GM04504 (cell line): ENCODE results near the gene RTTN.
A peak's percentile ranks its signal among the peaks of the same experiment; 100 is the strongest.

Experiments
- DNase-seq: peaks from one replicate; pipeline ENCODE4 v3.0.0-alpha.2; 2012; ENCODE audit warnings: low read depth

Gene RTTN

DNA sequence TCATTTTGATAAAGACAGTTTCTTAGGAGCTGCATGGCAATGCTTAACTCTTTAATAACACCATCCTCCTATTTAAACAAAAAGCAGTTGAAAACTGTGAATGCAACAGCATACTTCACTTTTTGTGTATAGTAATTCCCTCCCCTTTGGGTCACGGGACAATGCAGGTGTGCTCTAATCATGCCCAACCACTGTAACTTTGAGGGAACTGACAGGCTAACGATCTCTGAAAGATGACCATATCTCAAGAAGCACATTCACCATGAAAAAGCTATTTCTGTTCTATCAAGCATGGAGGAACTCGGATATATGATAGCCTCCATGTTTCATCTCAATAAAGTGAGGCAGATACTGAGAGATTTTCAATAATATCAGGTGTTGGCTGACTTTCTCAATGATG, 176.8 kb downstream of the RTTN start:
- no peak for DNase-seq

DNA sequence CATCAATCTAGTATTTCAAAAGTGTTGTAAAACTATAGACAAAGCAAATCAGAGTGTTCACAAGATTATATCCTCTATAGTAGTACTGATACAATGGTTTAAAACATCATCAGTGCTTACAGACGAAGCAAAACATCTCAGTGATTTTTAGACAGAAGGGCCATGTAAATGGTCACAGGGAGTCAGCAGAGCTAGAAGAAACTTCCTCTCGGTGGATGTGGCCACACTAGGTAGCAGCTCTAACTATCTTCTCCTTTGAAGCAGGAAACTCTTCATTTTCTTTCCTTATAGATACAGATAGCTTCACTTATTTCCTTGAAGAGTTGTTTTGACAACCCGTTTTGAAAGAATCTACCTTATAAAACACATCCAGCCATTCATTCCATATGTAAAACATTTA, 177.4 kb downstream of the RTTN start:
- no peak for DNase-seq

DNA sequence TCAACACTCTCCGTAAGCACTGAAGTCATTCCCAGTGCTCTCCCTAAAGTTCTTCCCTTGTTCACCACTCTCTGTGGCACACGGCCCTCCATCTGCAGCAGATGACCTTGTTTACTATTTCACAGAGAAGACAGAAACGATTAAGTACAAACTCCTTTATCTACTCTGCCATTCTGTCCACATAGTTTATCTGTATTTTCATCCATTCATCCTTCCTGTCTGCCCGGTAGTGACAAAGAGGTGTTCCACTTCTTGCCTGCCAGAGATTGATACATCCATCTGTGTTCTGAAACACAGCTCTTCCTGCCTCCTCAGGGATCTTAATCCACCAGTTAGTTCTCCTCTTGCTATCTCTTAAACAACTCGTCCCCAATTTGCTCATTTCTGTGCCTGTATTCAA, 179.9 kb downstream of the RTTN start:
- DNase-seq: no peak

DNA sequence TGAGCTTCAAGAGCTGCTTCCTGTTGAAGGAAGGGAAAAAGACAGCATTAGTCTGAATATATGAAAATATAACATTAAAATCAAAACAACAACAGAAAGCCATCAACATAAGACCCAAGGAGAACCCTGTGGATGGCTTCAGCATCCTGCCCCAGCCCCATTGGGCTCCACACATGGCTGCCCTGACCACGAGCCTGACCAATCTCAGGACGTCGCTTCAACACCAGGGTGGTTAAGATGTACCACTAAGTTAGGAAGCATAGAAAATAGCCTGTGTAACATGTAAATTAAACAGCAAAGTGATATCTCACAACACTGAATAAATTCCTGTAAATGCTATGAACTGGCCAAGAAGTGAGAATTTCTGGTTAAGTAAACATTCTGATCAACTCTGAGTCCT, 180.7 kb downstream of the RTTN start:
- no peak for DNase-seq

DNA sequence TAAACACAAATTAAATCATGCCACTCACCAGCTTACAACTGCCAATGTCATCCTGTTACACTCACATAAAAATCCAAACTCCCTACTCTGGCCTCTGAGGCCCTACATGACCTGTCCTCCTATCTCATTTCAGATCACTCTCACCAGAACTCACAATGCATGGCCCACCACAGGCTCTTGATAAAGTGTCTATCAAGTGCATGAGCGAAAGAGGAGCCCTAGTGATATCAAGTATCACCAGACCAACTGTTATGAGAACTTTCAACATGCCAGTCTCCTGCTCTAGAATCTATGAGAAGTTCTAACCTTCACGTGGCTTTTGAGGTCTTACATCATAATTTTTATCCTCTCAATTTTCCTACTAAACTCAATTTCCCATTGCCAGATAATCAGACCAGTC, 181.4 kb downstream of the RTTN start:
- DNase-seq: no peak

GRCh38 chr18:70022636-70023035, 182.9 kb downstream of the RTTN start:
- DNase-seq: no peak

GRCh38 chr18:70021498-70021897, 184.0 kb downstream of the RTTN start:
- DNase-seq: no peak

- no peak for DNase-seq
Measured at GRCh38 chr18:70021043-70021442, 184.4 kb downstream of the RTTN start.

GRCh38 chr18:70019991-70020390, 185.5 kb downstream of the RTTN start:
- no peak for DNase-seq

- DNase-seq: no peak
Measured at GRCh38 chr18:70019136-70019535, 186.4 kb downstream of the RTTN start.

GRCh38 chr18:70015127-70015526, 190.4 kb downstream of the RTTN start:
- DNase-seq: no peak

GRCh38 chr18:70005580-70005979, 199.9 kb downstream of the RTTN start:
- no peak for DNase-seq

DNA sequence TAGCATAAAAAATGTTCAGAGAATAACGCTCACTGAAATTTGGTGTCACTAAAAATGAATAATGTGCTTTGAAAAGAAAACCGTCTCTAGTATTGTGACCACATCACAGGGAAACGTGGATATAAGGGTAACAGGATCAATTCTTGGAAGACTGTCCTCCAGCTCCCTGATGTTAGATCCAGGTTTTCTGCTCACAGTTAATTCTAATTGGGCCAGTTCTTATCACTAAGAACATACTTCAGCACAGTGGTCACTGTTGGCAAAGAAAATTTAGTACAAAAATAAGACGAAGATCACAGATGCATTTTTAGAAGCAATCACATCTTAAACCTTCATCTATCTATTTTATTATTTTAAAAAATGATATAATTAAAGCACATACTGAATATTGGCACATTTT, 200.8 kb downstream of the RTTN start:
- DNase-seq: no peak

DNA sequence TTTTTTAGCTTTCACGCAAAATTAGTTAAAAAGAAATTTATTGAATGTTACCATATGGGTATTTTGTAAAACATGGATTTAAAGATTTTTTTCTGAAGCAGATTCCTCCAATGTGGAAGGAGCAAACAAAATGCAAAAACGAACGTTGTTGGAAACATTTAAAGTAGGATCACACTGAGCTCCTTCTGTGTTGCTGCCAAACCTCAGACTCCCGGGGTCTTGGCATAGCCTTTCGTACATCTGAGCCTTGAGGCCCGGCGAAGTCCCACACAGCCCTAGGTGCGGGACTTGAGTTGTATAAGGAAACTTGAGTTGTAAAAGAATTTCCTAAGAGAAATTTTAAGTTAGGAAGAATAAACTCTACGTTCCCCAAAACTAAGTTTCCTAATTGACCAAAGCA, 205.8 kb downstream of the RTTN start:
- DNase-seq: no peak

DNA sequence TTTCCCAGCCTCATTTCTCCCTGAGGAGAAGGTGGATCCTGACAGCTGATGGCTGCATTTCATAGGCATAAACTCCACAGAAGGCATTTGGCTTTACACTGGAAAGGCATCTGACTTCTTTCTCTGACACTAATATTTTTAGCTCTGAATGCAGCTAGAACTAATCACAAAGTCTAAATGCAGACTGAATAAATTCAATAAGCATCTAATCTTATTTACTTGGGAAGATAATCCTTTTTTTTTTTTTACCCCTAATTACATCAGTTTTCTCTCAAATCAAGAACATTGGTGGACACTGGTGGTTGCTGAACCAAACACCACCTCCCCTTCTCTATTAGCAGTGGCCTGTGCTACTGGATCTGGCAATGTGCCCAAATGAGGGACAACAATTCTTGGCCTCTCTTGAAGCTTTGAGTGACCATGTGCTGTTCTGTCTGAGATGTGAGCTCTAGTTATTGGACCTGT, 206.9 kb downstream of the RTTN start:
- DNase-seq: no peak

DNA sequence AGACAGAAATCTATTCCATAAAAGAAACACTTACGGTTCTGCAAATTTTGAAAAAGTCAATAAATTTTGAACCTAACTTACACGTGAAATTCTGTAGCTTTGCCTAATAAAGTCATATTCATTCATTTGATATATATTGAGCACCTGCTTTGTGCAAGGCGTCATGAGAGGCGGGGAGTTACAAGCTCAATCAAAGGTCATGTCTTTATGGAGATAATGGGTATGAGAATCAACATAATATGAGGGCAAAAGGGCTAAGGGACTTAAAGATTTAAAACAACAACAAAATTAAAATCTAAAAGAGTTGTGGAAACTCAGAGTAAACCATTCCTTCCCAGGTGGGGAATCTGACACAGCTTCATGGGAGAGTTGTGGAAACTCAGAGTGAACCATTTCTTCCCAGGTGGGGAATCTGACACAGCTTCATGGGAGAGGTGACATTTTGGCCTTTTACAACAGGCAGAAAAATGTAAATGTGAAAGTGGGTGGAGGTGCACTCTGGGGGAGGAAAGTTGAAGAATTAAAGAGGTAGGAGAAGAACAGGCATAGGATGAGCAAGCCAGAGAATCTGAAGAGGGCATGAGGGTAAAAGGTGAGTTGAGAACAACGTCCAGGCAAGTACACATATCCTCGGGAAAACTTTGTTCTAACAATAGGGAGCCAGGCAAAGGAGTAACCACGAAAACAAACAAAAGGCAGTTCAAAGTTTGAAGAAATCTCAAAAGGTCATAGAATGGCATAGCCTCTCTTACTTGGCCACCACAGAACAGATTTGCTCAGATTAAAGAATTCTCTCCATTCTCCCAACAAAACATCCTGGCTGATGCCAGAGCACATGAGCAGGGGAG, 208.3 kb downstream of the RTTN start:
- no peak for DNase-seq

GRCh38 chr18:69996417-69996816, 209.1 kb downstream of the RTTN start:
- DNase-seq: no peak

DNA sequence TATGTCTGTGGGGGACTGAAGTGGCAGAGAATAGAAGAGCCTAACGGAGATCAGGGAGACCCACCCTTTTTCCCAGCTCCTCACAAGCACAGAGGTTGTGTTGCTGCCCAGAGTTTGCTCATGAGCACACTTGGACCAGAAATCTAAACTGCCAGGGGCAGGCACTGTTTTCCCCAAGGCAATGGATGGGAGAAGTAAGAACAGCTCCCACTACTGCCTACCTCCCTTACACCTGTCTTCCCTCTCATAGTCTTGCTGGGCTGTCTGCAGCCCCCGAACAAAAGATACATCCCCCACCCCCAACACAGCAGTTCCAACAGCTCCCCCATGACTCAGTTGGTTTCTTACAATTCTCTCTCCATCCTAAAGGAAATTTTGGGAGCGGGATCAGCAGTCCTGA, 209.7 kb downstream of the RTTN start:
- no peak for DNase-seq

DNA sequence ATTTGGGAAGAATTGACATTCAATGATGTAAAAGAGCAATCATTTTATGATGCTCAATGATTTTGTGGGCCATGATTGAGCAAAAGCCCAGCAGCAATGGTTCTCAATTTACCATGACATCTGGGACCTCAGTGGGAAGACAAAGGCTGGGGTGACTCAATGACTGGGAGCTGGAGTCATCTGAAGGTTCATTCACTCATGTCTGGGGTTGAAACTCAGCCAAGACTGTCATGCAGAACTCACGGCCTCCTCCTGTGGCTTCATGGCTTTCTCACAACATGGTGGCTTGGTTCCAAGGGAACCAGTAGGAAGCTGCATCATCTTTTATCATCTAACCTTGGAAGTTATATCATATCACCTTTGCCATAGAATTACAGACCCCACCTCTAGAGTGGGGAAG, 212.7 kb downstream of the RTTN start:
- DNase-seq: peak; percentile 13

DNA sequence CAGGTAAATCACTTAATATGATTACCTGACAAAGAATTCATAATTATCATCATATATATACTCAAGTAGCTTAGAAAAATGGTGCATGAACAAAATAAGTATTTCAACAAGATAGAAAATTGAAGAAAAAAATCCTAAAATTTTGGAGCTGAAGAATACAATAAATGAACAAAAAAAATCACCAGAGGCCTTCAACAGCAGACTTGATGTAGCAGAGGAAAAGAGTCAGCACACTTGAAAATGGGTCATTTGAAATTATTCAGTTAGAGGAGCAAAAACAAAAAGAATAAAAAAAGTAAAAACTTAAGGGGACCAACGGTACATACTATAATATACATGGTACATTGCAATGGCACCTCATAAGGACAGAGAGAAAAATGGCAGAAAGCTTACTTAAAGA, 217.6 kb downstream of the RTTN start:
- no peak for DNase-seq

- DNase-seq: no peak
Measured at GRCh38 chr18:69985239-69985638, 220.2 kb downstream of the RTTN start.

GRCh38 chr18:69982417-69982816, 223.1 kb downstream of the RTTN start:
- no peak for DNase-seq

DNA sequence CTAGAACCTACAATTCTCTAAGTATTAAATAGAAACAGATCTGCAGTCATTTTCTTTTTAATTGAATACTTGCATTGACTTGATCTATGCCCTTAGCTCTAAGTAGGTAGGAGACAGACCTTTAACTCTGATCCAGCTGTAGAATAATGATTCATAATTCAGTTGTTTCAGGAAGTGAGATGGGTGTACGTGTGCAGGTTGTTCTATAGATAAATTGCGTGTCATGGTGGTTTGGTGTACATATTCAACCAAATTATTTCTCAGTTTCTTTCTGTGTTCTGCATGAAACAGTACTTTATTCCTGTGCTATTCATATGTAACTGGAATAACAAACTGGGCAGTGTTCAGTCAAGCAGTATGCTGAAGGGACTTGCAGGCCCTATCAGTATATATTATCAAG, 223.5 kb downstream of the RTTN start:
- DNase-seq: no peak
